Activated T-cell treated with anti-CD3 and anti-CD28 coated beads for 4 hours (primary cell): ENCODE measurements around the gene TAAR1.
"Not testable (repeated sequence)": the region's sequence is repeated elsewhere in the genome, so short reads cannot be mapped to it uniquely, and the experiment has no call there.

Experiments
- DNase-seq: peaks from one replicate; pipeline ENCODE4 v3.0.0-alpha.2; 2020

The TAAR1 gene, protein sequence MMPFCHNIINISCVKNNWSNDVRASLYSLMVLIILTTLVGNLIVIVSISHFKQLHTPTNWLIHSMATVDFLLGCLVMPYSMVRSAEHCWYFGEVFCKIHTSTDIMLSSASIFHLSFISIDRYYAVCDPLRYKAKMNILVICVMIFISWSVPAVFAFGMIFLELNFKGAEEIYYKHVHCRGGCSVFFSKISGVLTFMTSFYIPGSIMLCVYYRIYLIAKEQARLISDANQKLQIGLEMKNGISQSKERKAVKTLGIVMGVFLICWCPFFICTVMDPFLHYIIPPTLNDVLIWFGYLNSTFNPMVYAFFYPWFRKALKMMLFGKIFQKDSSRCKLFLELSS

DNA sequence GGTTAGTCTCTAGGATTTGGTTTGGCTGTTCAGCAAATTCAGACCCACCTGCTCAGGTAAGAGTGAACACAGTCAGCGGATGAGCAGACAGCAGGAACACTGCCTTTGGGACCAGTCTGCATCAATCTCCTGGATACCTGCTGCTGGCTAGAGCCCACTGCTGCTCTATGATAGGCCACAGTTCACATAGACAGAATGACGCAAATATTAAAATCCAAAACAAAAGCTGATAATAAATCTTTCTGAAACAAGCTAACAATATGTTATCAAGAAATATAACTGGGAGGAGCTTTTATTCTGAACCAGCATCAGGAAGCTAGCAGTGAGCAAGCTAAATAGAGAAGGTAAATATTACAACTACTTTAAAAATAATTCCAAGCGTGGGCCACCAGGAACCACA lies at the start of gene TAAR1:
TSS of gene TAAR1 (minus strand) at position 101 of the 400 bp plus-strand sequence. CDS start 13,179 bp downstream, outside the sequence.
- DNase-seq = no peak

DNA sequence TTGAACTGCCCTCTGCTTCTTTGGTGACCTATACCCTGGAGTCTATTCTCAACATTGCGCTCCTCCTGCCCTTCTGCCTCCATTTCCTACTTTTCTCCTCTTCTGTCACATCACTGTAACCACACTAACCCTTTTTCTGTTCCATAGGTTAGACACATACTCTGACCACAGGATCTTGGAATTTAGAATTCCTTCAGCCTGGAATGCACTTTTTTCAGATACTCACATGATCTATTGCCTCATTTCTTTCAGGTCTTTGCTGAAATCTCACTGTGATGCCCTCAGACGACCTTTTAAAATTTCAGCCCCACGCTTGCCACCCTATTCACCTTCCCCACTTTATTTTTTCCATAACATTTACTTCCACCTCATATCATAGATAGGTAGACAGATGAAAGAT lies 49.8 kb upstream of the TAAR1 start:
- no peak for DNase-seq

DNA sequence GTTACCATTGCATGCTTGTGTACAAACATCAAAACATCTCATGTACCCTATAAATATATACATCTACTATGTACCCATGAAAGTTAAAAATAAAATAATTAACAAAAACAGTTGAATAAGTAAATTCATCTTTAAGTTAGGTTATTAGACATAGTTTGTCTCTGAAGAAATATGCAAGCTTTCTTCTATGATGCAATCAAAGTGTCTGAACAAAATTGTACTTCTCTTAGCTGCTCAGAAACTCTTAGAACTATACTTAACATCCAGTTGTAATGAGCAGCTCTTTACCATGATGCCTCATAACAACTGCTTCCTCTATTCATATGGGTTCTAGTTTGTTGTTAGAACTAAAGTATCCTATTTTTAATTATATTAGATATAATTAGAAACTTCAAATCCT lies 49.0 kb upstream of the TAAR1 start:
- no peak for DNase-seq

DNA sequence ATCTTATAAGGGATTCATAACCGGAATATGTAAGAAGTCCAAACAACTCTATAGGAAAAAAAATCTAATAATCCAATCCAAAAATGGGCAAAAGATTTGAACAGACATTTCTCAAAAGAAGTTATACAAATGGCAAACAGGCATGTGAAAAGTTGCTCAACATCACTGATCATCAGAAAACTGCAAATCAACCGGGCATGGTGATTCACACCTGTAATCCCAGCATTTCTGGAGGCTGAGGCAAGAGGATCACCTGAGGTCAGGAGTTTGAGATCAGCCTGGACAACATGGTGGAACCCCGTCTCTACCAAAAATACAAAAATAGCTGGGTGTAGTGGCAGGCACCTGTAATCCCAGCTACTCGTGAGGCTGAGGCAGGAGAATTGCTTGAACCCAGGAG lies 47.8 kb upstream of the TAAR1 start:
- not testable (repeated sequence) for DNase-seq

DNA sequence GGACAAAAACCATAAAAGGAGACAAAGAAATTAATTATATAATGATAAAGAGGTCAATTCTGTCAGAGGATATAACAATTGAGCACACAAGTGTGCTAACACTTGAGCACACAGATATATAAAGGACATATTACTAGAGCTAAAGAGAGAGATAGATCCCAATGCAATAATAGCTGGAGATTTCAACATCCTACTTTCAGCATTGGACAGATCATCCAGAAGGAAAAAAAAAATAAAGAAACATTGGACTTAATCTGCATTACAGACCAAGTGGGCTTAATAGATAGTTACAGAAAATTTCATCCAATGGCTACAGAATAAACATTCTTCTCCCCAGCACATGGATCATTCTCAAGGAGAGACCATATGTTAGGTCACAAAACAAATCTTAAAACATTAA lies 45.0 kb upstream of the TAAR1 start:
- DNase-seq = no peak

DNA sequence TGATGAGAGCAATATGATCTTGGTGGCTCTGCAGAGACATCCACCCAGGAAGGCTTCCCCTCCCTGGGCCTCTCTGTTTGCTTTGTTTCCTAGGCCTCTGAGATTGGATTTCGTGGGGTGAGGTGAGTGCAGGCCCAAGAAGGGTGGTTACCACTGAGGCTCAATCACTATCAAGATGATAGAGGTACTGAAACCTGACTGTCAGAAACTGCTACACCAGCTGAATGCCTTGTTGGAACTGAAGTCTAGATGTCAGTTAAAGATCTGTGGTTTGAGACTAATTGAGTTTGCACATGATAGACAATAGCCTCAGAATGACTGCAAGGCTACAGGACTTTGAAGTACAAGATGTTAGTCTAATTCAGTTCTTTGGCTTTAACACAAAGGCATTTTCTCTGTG lies 39.6 kb upstream of the TAAR1 start:
- DNase-seq = no peak

DNA sequence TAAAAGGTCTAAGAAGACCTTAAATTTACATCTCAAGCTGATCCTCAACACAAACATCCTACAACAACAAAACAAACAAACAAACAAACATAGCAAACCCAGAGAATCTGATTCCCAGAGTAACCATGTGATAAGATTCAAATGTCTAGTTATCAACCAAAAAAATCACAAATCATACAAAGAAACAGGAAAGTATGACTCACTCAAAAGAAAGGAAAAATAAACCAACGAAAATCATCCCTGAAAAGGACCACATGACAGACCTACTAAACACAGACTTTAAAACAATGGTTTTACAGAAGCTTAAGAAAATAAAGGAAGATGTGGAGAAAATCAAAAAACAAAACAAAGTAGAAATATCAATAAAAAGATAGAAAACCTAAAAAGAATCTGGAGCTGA lies 36.8 kb upstream of the TAAR1 start:
- DNase-seq = no peak

DNA sequence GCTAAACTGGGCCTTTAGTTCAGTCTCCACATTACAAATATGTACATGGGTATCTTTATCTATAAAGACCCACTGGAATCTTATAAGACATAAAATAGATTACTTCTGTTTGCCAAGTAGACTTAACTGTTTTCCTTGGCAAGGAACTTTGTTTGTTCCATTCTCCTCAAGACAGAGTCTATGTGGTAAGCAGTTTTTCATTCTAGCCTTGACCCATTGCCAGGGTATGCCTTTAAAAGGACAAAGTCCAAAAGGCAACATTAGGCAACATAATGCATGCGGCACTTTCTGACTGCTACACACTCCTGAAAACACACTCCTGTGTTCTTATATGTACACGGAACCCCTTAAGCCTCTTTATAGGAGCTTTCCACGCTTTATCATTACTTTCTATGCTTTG lies 34.5 kb upstream of the TAAR1 start:
- DNase-seq = no peak

DNA sequence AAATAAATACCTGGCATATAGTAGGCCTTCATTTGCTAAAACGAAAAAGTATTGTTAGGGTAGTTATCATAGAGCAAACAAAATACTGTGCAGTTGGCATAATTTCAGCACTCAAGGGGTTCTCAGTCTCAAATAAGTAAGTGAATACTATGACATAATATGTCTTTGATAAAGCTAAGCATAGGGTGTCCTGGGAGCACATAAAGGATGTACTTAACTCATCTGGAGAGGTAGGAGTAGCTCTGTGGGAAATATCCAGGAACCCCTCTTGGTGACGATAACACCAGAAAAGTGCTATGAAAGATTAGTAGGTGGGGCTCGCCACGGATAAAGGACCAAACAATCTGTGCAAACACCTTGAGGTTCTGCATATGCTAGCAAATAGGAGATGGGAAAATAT lies 31.7 kb upstream of the TAAR1 start:
- DNase-seq = no peak

DNA sequence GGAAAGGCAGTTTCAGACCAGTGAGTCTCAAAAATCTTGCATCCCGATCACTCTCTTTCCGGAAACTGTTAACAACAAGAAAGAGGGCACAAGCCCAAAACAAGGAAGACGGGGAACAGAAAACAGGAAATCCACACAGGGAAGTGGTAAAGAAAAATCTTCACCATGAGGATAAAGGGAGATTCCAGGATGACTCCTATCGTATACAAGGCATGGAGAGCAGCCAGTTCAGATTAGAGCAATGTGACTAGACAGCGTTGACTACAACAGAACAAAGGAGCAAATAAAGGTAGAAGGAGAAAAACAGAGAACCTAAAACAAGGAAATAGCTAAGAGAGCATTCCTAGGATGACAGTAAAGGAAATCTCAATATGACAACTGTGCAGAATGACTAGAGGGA lies 28.3 kb upstream of the TAAR1 start:
- DNase-seq = no peak

DNA sequence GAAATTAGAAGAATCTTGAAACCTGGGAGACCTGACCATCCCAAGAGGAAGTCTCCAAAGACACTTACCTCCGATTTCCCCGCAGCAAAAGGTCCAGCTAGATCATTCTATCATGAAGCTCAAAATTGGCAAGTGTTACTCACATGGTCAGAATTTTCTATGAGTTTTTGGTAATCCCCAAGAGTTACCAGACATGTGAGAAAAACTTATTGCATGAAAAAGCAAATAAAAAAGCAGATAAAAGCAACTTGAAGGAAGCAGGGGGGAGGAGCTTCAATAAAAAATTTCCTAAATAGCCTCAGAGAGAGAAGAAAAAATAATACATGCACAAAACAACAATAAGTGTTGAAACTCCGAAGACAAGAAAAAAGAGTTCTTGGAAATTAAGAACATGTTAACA lies 27.5 kb upstream of the TAAR1 start:
- no peak for DNase-seq

DNA sequence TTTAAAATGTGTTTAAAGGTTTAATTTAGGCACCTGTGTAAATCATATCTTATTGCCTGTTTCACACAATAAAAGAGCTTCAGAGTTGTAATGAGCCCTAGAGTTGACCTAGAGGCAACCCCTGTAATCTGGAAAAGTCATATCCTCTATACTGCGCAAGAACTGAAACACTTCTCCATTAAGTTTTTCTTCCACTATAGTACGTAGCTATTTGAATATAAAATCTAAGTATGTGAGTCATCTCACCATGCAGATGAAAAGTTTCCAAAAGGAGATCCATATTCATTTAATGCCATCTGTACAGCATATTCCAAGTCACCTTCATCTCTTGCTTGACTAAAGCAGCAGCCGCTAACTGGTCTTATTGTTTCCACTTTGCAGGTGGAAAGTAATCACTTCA lies 26.0 kb upstream of the TAAR1 start:
- DNase-seq = no peak

DNA sequence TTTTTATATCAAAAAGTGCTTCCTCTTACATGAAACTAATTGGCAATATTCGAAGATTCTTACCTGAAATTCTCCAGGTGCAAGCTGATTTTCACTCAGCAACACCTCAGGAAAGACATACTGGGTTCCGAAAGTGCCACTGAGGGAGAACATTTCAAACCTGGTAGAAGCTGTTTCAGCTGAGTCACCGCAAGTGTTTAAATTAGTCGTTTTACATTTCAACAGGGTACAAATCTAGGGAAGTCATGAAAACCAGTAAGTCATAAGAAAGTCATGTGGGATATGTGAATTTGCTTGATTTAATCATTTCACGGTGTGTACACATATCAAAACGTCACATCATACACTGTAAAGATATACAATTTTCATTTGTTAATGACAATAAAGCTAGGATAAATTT lies 25.3 kb upstream of the TAAR1 start:
- no peak for DNase-seq

DNA sequence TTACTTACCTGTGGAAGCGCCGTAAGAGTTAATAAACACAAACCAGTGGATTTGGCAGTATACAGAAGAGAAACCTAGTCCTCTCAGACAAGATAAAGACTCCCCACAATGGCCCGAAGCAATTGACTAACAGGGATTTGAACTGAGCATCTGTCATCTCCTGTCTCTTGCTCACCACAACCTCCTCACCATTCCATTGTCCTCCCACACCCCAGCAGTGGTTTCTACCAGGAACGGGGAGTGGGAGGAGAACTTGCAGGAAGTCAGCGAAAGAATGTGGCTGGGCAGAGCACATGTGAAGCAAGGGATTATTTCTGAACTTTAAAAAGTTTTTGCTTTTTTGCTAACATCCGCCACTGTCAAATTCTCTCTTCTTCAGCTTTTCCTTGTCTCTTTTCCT lies 24.6 kb upstream of the TAAR1 start:
- DNase-seq = no peak

DNA sequence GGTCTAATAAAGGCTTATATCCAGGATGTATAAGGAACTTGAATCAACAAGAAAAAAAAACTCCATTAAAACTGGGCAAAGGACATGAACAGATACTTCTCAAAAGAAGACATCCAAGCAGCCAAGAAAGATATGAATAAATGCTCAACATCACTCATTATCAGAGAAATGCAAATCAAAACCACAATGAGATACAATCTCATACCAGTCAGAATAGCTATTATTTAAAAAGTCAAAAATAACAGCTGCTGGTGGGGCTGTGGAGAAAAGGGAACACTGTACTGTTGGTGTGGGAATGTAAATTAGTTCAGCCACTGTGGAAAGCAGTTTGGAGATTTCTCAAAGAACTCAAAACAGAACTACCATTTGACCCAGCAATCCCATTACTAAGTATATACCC lies 20.1 kb upstream of the TAAR1 start:
- DNase-seq = not testable (repeated sequence)

DNA sequence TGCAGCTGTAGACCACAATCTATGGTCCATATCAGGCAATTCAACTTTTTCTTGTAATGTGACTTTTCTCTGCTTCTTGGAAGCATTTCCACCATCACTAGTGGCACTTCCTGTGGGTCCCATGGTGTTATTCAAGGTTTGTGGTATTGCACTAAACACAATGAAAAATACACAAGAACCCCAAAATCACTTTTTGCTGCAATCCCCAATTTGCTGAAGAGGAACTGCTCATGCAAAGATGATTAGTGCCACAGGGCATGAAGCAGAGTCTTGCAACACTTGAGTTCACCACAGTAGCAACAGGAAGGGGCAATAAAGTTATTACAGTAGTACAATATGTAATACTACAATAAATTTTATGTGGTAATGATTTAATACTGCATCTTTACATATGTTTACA lies 16.8 kb upstream of the TAAR1 start:
- no peak for DNase-seq

DNA sequence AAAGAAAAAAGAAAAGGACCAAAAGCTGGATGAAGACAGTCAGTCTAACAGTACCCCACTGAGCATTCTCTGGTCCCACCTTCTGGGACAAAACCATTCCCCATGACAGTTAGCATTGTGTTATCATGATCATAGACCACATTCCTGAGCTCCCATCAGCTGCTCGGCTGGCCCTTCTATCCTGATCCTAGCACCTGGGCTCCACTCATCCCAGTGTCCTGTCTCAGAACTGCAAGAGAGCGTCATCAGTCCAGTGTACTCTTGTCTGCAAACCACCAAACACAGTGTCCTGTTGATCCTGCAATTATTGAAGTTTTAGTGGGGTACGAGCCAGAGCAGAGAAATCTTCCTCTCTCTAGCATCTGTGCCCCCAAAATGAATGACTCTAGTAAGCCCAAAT lies 16.0 kb upstream of the TAAR1 start:
- DNase-seq = no peak

DNA sequence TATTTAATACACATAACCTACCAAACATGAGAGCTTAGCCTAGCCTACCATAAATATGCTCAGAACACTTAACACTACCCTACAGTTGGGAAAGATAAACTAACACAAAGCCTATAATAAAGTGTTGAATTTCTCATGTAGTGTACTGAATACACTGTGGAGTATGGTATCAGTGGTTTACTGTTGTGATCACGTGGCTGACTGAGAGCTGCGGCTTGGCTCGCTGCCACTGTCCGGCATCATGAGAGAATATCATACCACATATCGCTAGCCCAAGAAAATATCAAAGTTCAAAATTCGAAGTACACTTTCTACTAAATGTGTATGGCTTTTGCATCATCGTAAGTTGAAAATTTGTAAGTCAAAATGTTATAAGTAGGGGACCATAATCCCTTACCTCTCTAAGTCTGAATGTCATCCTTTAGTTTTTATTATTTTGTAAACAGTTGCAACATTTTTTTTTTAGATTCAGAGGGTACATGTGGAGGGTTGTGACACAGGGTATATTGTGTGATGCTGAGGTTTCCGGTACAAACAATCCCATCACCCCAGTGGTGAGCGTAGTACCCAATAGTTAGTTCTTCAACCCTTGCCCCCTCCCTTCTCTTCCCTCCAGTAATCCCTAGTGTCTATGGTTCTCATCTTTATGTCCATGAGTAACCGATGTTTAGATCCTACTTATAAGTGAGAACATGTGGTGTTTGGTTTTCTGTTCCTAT lies 14.6 kb upstream of the TAAR1 start:
- DNase-seq = no peak

DNA sequence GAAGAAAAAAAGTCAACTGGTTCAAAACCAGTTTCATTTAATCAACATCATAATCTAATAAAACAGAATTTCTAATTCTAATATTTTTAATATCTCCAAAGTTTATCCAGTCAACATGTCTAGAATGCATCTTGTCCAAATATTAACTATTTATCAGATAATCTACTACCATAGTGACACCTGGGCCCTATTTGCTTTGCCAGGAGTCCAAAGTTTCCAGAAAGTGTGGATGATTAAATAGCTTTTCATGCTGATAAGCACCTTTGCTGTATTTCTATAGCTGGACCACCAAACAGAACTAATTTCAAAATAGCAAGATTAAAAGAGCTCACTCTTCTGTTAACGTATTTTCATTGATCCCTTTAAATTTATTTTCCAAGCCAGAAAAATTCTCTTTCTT lies 12.3 kb upstream of the TAAR1 start:
- DNase-seq = no peak

DNA sequence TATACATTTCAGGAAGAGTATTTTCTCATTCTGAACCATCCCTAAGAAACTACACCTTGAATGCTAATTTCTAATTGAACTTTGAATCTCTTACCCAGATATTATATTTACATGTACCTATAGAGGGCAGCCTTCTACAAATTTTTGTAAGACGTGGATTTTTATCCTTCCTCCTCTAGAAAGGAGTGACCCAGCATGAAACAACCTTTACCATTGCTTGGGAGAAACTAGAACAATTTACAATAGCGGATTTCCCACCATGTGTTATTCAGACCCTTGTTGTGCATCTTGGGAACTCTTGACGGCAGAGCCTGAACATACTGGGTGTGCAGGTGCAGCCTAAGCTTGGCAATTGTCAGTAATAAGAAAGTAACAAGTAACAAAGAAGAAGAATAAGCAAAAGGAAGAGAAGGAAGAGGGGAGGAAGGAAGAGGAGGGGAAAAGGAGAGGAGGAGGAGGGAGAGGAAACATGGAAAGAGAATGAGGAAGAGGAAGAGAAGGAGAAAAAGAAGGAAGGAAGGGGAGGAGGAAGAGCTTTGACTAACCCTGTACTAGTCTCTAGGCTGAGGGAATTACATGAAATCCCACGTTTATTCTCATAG lies 10.8 kb upstream of the TAAR1 start:
- no peak for DNase-seq

DNA sequence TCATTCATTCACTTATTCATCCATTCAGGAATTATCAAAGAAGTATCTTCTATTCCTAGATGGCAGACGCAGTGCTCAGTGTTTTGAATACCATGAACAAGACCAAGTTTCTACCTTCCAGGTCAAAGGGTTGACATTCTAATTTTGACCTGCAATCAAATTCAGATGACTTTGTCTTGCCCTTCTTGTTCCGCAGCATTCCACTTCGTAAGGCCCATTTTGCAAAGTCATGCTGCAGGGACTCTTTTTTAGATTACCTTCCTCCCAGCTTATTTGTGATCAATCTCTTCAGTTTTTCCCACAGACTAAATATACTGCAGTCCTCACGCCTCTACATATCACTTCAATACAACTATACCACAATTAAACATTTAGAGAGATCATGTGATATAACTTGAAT lies 7.1 kb upstream of the TAAR1 start:
- DNase-seq = no peak

DNA sequence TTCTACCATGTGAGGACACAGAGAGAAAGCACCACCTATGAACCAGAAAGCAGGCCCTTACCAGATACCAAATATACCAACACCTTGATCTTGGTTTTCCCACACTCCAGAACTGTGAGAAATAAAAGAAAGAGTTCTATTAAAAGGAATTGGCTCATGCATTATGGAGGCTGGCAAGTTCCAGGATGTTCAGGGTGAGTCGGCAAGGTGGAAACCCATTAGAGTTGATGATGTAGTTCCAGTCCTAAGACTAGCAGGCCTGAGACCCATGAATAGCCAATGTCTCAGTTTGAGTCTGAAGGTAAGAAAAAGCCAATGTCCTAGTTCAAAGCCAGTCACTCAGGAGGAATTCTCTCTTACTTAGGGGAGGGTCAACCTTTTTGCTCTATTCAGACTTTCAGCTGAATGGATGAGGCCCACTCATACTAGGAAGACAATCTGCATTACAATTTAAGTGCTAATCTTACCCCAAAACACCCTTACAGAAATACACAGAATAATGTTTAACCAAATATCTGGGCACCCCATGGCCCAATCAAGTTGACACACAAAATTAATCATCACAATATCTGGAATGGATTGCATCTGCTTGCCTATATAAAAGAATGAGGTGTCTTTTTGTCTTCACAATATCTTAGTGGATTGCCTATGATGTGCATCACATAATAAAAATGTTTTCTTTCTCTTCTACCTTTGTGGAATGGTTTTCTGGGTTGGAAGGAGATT lies 5.5 kb upstream of the TAAR1 start:
- no peak for DNase-seq

DNA sequence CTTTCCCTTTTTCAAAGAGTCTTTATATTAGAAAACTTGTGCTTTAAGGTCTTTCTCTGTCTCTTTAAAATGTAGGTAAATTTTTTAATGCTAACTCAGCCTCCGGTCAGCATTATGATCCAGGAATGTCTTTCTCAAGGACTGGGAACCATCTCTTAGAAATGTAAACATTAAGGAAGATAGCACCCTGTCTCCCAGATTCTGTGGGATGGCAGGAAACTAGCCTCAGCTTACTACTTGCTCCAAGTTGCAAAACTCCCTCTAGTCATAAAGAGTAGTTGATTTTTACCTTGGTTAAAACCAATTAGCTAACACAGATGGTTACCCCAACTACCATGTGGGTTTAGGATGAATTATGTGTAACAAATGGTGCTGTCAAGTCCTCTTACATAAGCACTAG lies 4.7 kb upstream of the TAAR1 start:
- no peak for DNase-seq

DNA sequence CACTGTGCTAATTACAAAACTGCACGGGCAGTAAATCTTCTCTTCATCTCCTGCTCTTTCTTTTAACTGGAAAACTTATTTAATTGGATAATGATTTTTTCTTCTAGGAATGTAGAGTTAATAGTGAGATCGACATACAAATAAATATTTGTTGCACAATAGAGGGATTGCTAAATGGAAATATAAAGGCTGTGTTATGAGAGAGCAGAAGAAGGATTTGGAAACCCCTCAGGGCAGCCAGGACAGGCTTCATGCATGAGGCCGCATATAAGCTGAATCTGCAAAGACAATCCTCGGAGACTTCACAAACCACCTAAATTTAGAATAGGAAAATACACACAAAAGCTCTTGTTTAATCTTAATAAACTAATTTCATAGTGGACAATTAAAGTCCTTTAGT lies 2.9 kb upstream of the TAAR1 start:
- no peak for DNase-seq
